ENCODE measurements around the gene LETM1. TPM values are rescaled to one million over a fixed set of nuclear protein-coding genes. Genes with fewer than 3 reads are reported as not detected.

Gene LETM1
- total and polyA plus RNA-seq, 2 experiments from 2014 or later = 23.3 to 68.9 TPM

- Histone ChIP-seq H3K4me2 (no peak overlapping the region), H3K9me2 (ENCODE audit: insufficient read depth) (no peaks in the 10 kb centered on the region), H3K79me2 (replicated peaks; ENCODE audit: insufficient read depth) (no peaks in the 10 kb centered on the region), H3K27me3 (ENCODE audit: insufficient read depth) (no peaks in the 10 kb centered on the region), H2AFZ (no peak overlapping the region), H3F3A (replicated peaks; ENCODE audit: low read depth) (no peaks in the 10 kb centered on the region; the same call in 1 of the 2 replicates), H3K4me1 (ENCODE audit: insufficient read depth) (no peaks in the 10 kb centered on the region), H4K20me1 (replicated peaks; ENCODE audit: insufficient read depth) (no peaks in the 10 kb centered on the region; the same call in 1 of the 2 replicates), H3K27ac (ENCODE audit: low read depth) (no peak overlapping the region), H3K4me3 (no peak overlapping the region), H3K36me3 (ENCODE audit: insufficient read depth) (peaks cover 3% of the 10 kb centered on the region; the same call in 1 of the 2 replicates)
- Mint-ChIP-seq H3K27ac (no peak overlapping the region), H3K27me3 (ENCODE audit: insufficient read depth, low read depth, poor library complexity) (peaks cover 12% of the 10 kb centered on the region), H3K4me3 (no peak overlapping the region), H3K9me3 (peaks cover 11% of the 10 kb centered on the region), H3K36me3 (ENCODE audit: low read depth) (peaks cover 51% of the 10 kb centered on the region), H3K4me1 (peaks cover 10% of the 10 kb centered on the region)
- no peak for TF ChIP-seq EZH2phosphoT487 (IDR thresholded peaks at IDR 0.05; ENCODE audit: unreplicated experiment)
- TF ChIP-seq CREB1 (CRISPR knock-in tag; IDR thresholded peaks at IDR 0.05; ENCODE audit: low read depth) = no peak
- no peak for TF ChIP-seq CTCF (conservative IDR thresholded peaks at IDR 0.05; ENCODE audit: low read depth in 2 of 2)
- no peak for TF ChIP-seq STAT1 (IDR thresholded peaks at IDR 0.05; ENCODE audit: unreplicated experiment)
- ATAC-seq (no peak), DNase-seq (ENCODE audit: low spot score) (no peak)
Measured at GRCh38 chr4:1833307-1834046, 22.5 kb downstream of the LETM1 start.

GRCh38 chr4:1832690-1833089, 23.3 kb downstream of the LETM1 start:
- Histone ChIP-seq H3K79me2 (replicated peaks; ENCODE audit: insufficient read depth) (no peaks in the 10 kb centered on the region), H3K9me2 (ENCODE audit: insufficient read depth) (no peaks in the 10 kb centered on the region), H3K27ac (ENCODE audit: low read depth) (no peak overlapping the region), H3K36me3 (ENCODE audit: insufficient read depth) (peaks cover 3% of the 10 kb centered on the region; the same call in 1 of the 2 replicates), H4K20me1 (replicated peaks; ENCODE audit: insufficient read depth) (no peaks in the 10 kb centered on the region), H3F3A (replicated peaks; ENCODE audit: low read depth) (no peaks in the 10 kb centered on the region; the same call in 1 of the 2 replicates), H3K4me1 (ENCODE audit: insufficient read depth) (no peaks in the 10 kb centered on the region), H2AFZ (no peak overlapping the region), H3K27me3 (ENCODE audit: insufficient read depth) (no peaks in the 10 kb centered on the region), H3K4me2 (no peak overlapping the region), H3K4me3 (no peak overlapping the region)
- Mint-ChIP-seq H3K9me3 (peaks cover 11% of the 10 kb centered on the region), H3K27ac (no peak overlapping the region), H3K4me3 (no peak overlapping the region), H3K27me3 (ENCODE audit: insufficient read depth, low read depth, poor library complexity) (peaks cover 12% of the 10 kb centered on the region), H3K4me1 (peaks cover 10% of the 10 kb centered on the region), H3K36me3 (ENCODE audit: low read depth) (peaks cover 51% of the 10 kb centered on the region)
- TF ChIP-seq, protein P1, sequence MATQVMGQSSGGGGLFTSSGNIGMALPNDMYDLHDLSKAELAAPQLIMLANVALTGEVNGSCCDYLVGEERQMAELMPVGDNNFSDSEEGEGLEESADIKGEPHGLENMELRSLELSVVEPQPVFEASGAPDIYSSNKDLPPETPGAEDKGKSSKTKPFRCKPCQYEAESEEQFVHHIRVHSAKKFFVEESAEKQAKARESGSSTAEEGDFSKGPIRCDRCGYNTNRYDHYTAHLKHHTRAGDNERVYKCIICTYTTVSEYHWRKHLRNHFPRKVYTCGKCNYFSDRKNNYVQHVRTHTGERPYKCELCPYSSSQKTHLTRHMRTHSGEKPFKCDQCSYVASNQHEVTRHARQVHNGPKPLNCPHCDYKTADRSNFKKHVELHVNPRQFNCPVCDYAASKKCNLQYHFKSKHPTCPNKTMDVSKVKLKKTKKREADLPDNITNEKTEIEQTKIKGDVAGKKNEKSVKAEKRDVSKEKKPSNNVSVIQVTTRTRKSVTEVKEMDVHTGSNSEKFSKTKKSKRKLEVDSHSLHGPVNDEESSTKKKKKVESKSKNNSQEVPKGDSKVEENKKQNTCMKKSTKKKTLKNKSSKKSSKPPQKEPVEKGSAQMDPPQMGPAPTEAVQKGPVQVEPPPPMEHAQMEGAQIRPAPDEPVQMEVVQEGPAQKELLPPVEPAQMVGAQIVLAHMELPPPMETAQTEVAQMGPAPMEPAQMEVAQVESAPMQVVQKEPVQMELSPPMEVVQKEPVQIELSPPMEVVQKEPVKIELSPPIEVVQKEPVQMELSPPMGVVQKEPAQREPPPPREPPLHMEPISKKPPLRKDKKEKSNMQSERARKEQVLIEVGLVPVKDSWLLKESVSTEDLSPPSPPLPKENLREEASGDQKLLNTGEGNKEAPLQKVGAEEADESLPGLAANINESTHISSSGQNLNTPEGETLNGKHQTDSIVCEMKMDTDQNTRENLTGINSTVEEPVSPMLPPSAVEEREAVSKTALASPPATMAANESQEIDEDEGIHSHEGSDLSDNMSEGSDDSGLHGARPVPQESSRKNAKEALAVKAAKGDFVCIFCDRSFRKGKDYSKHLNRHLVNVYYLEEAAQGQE (IDR thresholded peaks at IDR 0.05; ENCODE audit: unreplicated experiment) = no peak
- TF ChIP-seq ZNF114 (CRISPR knock-in tag; IDR thresholded peaks at IDR 0.05) (no peak), ZNF331 (CRISPR knock-in tag; IDR thresholded peaks at IDR 0.05; ENCODE audit: low read depth) (no peak), JUNB (IDR thresholded peaks at IDR 0.05; ENCODE audit: unreplicated experiment) (no peak), POLR2AphosphoS5 (IDR thresholded peaks at IDR 0.05; ENCODE audit: low read depth) (no peak), EZH2 (IDR thresholded peaks at IDR 0.05; ENCODE audit: low read depth, unreplicated experiment) (no peak), NANOG (IDR thresholded peaks at IDR 0.05; ENCODE audit: borderline replicate concordance) (no peak), CTCF (conservative IDR thresholded peaks at IDR 0.05; ENCODE audit: low read depth in 2 of 2) (no peak)
- DNase-seq (ENCODE audit: low spot score) (no peak), ATAC-seq (no peak)

All from GM23338 (cell line).